ENCODE results near the gene TMEM240. TPM values are rescaled to one million over a fixed set of nuclear protein-coding genes. Genes with fewer than 3 reads are reported as not detected.

Gene TMEM240
- total and polyA plus RNA-seq, 9 of the 15 experiments (the other 6 are each of a cell fraction or from before 2014, with no cell fraction given): 0.24 to 2.0 (median 0.69) TPM; not detected in 5

GRCh38 chr1:1573843-1574720, 33.7 kb upstream of the TMEM240 start (continued):
- TF ChIP-seq, protein P1, sequence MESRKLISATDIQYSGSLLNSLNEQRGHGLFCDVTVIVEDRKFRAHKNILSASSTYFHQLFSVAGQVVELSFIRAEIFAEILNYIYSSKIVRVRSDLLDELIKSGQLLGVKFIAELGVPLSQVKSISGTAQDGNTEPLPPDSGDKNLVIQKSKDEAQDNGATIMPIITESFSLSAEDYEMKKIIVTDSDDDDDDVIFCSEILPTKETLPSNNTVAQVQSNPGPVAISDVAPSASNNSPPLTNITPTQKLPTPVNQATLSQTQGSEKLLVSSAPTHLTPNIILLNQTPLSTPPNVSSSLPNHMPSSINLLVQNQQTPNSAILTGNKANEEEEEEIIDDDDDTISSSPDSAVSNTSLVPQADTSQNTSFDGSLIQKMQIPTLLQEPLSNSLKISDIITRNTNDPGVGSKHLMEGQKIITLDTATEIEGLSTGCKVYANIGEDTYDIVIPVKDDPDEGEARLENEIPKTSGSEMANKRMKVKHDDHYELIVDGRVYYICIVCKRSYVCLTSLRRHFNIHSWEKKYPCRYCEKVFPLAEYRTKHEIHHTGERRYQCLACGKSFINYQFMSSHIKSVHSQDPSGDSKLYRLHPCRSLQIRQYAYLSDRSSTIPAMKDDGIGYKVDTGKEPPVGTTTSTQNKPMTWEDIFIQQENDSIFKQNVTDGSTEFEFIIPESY (CRISPR knock-in tag; IDR thresholded peaks at IDR 0.05): 0 out of 2 replicates have a peak, but pooled peaks have one; percentile 9
- TF ChIP-seq RBM22 (IDR thresholded peaks at IDR 0.05; ENCODE audit: low read depth, low read length, poor library complexity, severe bottlenecking) (peak; percentile 30), PML (IDR thresholded peaks at IDR 0.05; ENCODE audit: low read length) (no peak), ZBED1 (IDR thresholded peaks at IDR 0.05) (no peak), SUPT5H (IDR thresholded peaks at IDR 0.05) (no peak; the same call in none of the 2 replicates), RFX1 (IDR thresholded peaks at IDR 0.05) (no peak), ZNF3 (CRISPR knock-in tag; IDR thresholded peaks at IDR 0.05) (no peak), TAF7 (tag; IDR thresholded peaks at IDR 0.05) (peak; percentile 58; the same call in 1 of the 2 replicates), NEUROD1 (IDR thresholded peaks at IDR 0.05; ENCODE audit: borderline replicate concordance, low read depth, low read length, partially characterized antibody) (peak; percentile 46), ZNF239 (CRISPR knock-in tag; IDR thresholded peaks at IDR 0.05) (no peak), NFXL1 (CRISPR knock-in tag; IDR thresholded peaks at IDR 0.05) (no peak), MECOM (CRISPR knock-in tag; IDR thresholded peaks at IDR 0.05) (no peak), TRIM28 (IDR thresholded peaks at IDR 0.05) (no peak), RFX7 (CRISPR knock-in tag; IDR thresholded peaks at IDR 0.05) (no peak), ZNF217 (CRISPR knock-in tag; IDR thresholded peaks at IDR 0.05) (no peak), PHB2 (IDR thresholded peaks at IDR 0.05; ENCODE audit: low read depth) (no peak), ZNF277 (CRISPR knock-in tag; IDR thresholded peaks at IDR 0.05; ENCODE audit: borderline replicate concordance) (no peak), TCF7L2 (IDR thresholded peaks at IDR 0.05; ENCODE audit: low read depth, low read length) (no peak), ZNF184 (CRISPR knock-in tag; IDR thresholded peaks at IDR 0.05) (no peak)
- TF ChIP-seq, protein P2, sequence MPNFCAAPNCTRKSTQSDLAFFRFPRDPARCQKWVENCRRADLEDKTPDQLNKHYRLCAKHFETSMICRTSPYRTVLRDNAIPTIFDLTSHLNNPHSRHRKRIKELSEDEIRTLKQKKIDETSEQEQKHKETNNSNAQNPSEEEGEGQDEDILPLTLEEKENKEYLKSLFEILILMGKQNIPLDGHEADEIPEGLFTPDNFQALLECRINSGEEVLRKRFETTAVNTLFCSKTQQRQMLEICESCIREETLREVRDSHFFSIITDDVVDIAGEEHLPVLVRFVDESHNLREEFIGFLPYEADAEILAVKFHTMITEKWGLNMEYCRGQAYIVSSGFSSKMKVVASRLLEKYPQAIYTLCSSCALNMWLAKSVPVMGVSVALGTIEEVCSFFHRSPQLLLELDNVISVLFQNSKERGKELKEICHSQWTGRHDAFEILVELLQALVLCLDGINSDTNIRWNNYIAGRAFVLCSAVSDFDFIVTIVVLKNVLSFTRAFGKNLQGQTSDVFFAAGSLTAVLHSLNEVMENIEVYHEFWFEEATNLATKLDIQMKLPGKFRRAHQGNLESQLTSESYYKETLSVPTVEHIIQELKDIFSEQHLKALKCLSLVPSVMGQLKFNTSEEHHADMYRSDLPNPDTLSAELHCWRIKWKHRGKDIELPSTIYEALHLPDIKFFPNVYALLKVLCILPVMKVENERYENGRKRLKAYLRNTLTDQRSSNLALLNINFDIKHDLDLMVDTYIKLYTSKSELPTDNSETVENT (CRISPR knock-in tag; IDR thresholded peaks at IDR 0.05): no peak
- TF ChIP-seq, protein P3, sequence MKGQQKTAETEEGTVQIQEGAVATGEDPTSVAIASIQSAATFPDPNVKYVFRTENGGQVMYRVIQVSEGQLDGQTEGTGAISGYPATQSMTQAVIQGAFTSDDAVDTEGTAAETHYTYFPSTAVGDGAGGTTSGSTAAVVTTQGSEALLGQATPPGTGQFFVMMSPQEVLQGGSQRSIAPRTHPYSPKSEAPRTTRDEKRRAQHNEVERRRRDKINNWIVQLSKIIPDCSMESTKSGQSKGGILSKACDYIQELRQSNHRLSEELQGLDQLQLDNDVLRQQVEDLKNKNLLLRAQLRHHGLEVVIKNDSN (CRISPR knock-in tag; IDR thresholded peaks at IDR 0.05): 0 out of 2 replicates have a peak, but pooled peaks have one; percentile 10
